ENCODE data around the gene MTF2. TPM values are rescaled to one million over a fixed set of nuclear protein-coding genes. Genes with fewer than 3 reads are reported as not detected.
A peak's percentile ranks its signal among the peaks of the same experiment; 100 is the strongest.

MTF2 gene
- total and polyA plus RNA-seq, 9 of the 15 experiments (the other 6 are each of a cell fraction or from before 2014, with no cell fraction given): 29.3 to 124 (median 57.7) TPM

GRCh38 chr1:93180723-93181613, 101.9 kb downstream of the MTF2 start, which contains the start of gene CCDC18 (continued):
- TF ChIP-seq AFF4 (CRISPR knock-in tag; IDR thresholded peaks at IDR 0.05) (0 out of 2 replicates have a peak, but pooled peaks have one; percentile 5), SIN3B (IDR thresholded peaks at IDR 0.05; ENCODE audit: low read depth) (peak; percentile 73; the same call in 1 of the 2 replicates), THAP12 (CRISPR knock-in tag; IDR thresholded peaks at IDR 0.05) (no peak; the same call in 1 of the 2 replicates), HEY1 (CRISPR knock-in tag; IDR thresholded peaks at IDR 0.05; ENCODE audit: borderline replicate concordance) (no peak), RBM22 (IDR thresholded peaks at IDR 0.05; ENCODE audit: low read depth, low read length, poor library complexity, severe bottlenecking) (no peak), EP300 (IDR thresholded peaks at IDR 0.05; ENCODE audit: low read length) (peak; percentile 58), TOE1 (IDR thresholded peaks at IDR 0.05; ENCODE audit: borderline replicate concordance) (0 out of 2 replicates have a peak, but pooled peaks have one; percentile 27), TOE1 (CRISPR knock-in tag; IDR thresholded peaks at IDR 0.05; ENCODE audit: borderline replicate concordance, low read depth) (no peak), CHD4 (IDR thresholded peaks at IDR 0.05; ENCODE audit: insufficient read depth, insufficient replicate concordance, low read depth, low read length, poor library complexity, severe bottlenecking) (no peak), FIP1L1 (IDR thresholded peaks at IDR 0.05; ENCODE audit: low read depth, low read length, poor library complexity, severe bottlenecking) (no peak), E2F1 (CRISPR knock-in tag; IDR thresholded peaks at IDR 0.05) (0 out of 2 replicates have a peak, but pooled peaks have one; percentile 14), PML (IDR thresholded peaks at IDR 0.05; ENCODE audit: low read length) (peak; percentile 71; the same call in 1 of the 2 replicates), BCL6 (CRISPR knock-in tag; IDR thresholded peaks at IDR 0.05) (no peak), ZFP30 (CRISPR knock-in tag; IDR thresholded peaks at IDR 0.05; ENCODE audit: borderline replicate concordance) (no peak), ETS2 (tag; IDR thresholded peaks at IDR 0.05; ENCODE audit: borderline replicate concordance, poor library complexity, severe bottlenecking) (no peak), E2F4 (CRISPR knock-in tag; IDR thresholded peaks at IDR 0.05; ENCODE audit: low read depth) (peak; percentile 93), SMARCA4 (IDR thresholded peaks at IDR 0.05) (0 out of 2 replicates have a peak, but pooled peaks have one; percentile 37)

All from K562 (cell line).